ENCODE results near the gene IL11. TPM values are rescaled to one million over a fixed set of nuclear protein-coding genes. Genes with fewer than 3 reads are reported as not detected.

IL11 gene
- total and polyA plus RNA-seq, 2 donors (not counting 1 experiment from before 2014, with no cell fraction given) = 0.66 to 1.2 TPM

DNA sequence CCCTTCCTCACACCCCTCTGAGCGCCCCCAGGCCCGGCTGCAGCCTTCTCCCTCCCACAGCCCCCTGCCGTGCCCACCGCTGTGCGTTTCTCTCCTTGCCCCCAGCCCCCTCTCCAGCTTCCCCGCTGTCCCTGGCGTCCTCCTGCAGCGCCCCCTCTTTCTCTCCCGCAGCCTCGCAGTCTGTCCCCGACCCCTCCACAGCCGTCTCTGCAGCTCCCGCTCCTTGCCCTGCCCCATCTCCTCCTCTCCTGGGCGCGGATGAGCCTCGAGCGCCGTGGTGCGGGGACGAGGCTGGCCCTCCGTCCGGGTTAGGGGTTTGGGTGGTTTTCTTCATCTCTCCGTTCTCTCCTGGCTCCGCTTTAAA lies 29.5 kb downstream of the IL11 start:
- no peaks in the 10 kb centered on the region for H4K20me1 ChIP-seq (ENCODE audit: control insufficient read depth, extremely low read depth, insufficient read depth, low read length)
- peaks cover 11% of the 10 kb centered on the region for H3K4me1 ChIP-seq (ENCODE audit: control insufficient read depth, extremely low read depth, insufficient read depth, low read length)
- no peaks in the 10 kb centered on the region for H3K79me2 ChIP-seq (ENCODE audit: control insufficient read depth, insufficient read depth, low read length)
- TF ChIP-seq, protein P1, sequence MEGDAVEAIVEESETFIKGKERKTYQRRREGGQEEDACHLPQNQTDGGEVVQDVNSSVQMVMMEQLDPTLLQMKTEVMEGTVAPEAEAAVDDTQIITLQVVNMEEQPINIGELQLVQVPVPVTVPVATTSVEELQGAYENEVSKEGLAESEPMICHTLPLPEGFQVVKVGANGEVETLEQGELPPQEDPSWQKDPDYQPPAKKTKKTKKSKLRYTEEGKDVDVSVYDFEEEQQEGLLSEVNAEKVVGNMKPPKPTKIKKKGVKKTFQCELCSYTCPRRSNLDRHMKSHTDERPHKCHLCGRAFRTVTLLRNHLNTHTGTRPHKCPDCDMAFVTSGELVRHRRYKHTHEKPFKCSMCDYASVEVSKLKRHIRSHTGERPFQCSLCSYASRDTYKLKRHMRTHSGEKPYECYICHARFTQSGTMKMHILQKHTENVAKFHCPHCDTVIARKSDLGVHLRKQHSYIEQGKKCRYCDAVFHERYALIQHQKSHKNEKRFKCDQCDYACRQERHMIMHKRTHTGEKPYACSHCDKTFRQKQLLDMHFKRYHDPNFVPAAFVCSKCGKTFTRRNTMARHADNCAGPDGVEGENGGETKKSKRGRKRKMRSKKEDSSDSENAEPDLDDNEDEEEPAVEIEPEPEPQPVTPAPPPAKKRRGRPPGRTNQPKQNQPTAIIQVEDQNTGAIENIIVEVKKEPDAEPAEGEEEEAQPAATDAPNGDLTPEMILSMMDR (conservative IDR thresholded peaks at IDR 0.05 in 1 of 2, IDR thresholded peaks at IDR 0.05 in 1 of 2; ENCODE audit: low read depth in 1 of 2, low read length in 2 of 2) = no peak
- no peak for TF ChIP-seq EZH2 (IDR thresholded peaks at IDR 0.05; ENCODE audit: low read length, missing control alignments)
- peak overlapping the region; percentile 65 for H3K9ac ChIP-seq (ENCODE audit: insufficient read depth, low read length)
- DNase-seq (ENCODE audit: low read depth in 2 of 2) = no peak
- H3K9me3 ChIP-seq (ENCODE audit: control insufficient read depth, insufficient read depth, low read depth, low read length) = no peaks in the 10 kb centered on the region
- peak overlapping the region; percentile 94 for H3K4me2 ChIP-seq (ENCODE audit: extremely low read depth, insufficient read depth, low read length)
- no peak overlapping the region for H3K27ac ChIP-seq (ENCODE audit: insufficient read depth, low read length)
- H3K36me3 ChIP-seq (ENCODE audit: control insufficient read depth, insufficient read depth, low read length) = peaks cover 4% of the 10 kb centered on the region
- H2AFZ ChIP-seq (ENCODE audit: low read length) = no peak overlapping the region
- H3K4me3 ChIP-seq (replicated peaks in 1 of 4; ENCODE audit: control extremely low read depth in 1 of 4, insufficient read depth in 1 of 4, low read depth in 3 of 4, low read length in 4 of 4) = peak overlapping the region; percentile 70 to 80 (median 75)
- peaks cover 5% of the 10 kb centered on the region for H3K27me3 ChIP-seq (ENCODE audit: control insufficient read depth, insufficient read depth, low read length)

DNA sequence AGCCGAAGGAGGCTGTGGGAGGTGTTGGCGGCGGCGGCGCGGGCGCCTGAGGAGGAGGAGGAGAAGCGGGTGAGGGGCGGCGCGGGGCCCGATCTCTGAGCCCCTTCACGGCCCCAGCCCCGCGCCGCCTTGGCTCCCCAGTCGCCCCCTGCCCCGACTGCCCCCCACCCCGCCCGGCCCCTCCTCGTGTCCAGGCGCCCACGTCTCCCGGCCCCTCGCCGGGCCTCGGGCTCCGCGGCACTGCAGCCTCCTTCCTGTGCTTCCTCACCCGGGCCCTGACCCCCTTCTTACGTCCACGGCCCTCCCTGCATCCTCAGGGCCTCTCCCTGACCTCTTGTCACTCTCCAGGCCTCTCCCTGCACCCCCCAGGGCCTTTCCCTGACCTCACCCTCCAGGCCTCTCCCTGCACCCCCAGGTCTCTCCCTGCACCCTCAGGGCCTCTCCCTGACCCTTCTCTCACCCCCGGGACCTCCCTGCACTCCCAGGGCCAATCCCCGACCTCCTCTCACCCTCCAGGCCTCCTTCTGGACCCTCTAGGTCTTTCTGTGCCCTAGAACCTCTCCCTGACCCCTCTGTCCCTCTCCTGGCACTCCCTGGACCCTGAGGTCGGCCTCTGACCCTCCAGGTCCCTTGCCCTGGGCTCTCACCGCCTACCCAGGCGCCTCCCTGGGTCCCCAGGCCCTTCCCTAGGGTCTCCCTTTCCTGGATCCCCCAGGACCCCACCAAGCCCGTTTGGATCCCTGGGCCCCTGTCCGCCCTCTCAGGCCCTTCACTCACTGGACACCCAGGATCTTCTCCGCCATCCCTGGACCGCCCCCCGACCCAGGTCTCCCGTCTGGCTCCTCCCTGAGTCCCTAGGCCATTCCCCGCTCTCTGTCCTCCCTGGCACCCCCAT lies 30.1 kb downstream of the IL11 start:
- Histone ChIP-seq H3K27me3 (ENCODE audit: control insufficient read depth, insufficient read depth, low read length) (peaks cover 5% of the 10 kb centered on the region), H3K4me2 (ENCODE audit: extremely low read depth, insufficient read depth, low read length) (peak overlapping the region; percentile 94), H4K20me1 (ENCODE audit: control insufficient read depth, extremely low read depth, insufficient read depth, low read length) (no peaks in the 10 kb centered on the region), H3K79me2 (ENCODE audit: control insufficient read depth, insufficient read depth, low read length) (no peaks in the 10 kb centered on the region), H3K27ac (ENCODE audit: insufficient read depth, low read length) (peak overlapping the region; percentile 79), H3K4me1 (ENCODE audit: control insufficient read depth, extremely low read depth, insufficient read depth, low read length) (peaks cover 9% of the 10 kb centered on the region), H3K36me3 (ENCODE audit: control insufficient read depth, insufficient read depth, low read length) (peaks cover 4% of the 10 kb centered on the region), H3K9me3 (ENCODE audit: control insufficient read depth, insufficient read depth, low read depth, low read length) (no peaks in the 10 kb centered on the region), H3K9ac (ENCODE audit: insufficient read depth, low read length) (peak overlapping the region; percentile 65), H3K4me3 (replicated peaks in 1 of 4; ENCODE audit: control extremely low read depth in 1 of 4, insufficient read depth in 1 of 4, low read depth in 3 of 4, low read length in 4 of 4) (peak overlapping the region; percentile 70 to 80 (median 75)), H2AFZ (ENCODE audit: low read length) (no peak overlapping the region)
- TF ChIP-seq, protein P1 (conservative IDR thresholded peaks at IDR 0.05 in 1 of 2, IDR thresholded peaks at IDR 0.05 in 1 of 2; ENCODE audit: low read depth in 1 of 2, low read length in 2 of 2) = no peak
- TF ChIP-seq EZH2 (IDR thresholded peaks at IDR 0.05; ENCODE audit: low read length, missing control alignments) = no peak
- DNase-seq (ENCODE audit: low read depth in 2 of 2) = no peak

DNA sequence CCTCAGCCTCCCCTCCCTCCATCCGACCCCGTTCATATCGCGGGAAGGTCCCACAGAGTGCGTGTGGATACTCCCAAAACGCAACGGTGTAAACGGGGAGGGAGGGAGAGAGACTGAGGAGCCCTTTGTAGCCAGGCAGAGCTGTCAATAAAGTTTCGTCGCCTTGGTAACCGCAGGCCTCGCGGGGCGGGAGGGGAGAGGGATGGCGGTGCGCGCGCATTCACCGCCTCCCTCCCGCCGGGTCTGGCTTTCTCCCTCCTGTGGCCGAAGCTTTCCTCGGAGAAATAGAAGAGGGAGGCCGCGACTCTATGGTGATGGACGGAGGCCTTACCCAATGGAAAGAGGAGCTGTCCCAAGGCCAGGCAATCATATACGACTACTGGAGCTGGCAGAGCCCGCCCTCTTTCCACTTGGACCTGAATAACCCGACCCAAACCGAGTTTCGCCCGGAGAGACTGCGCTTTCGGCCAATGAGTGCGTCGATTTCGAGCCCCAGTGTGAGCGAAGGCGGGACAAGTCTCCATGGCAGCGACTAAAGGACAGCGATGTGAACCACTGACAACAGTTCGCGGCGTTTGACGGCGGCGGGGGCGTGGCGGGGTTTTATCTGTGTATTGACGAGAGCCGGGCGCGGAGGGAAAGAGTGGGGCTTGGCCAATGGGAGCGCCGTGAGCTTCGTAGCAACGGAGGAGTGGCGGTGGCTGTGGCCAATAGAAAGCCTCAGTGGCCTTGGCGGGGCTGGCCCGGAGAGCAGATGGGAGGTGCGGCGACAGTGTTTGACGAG lies 31.0 kb downstream of the IL11 start, which contains the start of gene KMT5C:
KMT5C (plus strand) TSS at position 772 of the 784 bp plus-strand sequence. CDS start 2,061 bp downstream, outside the sequence.
- peaks cover 4% of the 10 kb centered on the region for H3K36me3 ChIP-seq (ENCODE audit: control insufficient read depth, insufficient read depth, low read length)
- H3K27me3 ChIP-seq (ENCODE audit: control insufficient read depth, insufficient read depth, low read length) = peaks cover 5% of the 10 kb centered on the region
- no peaks in the 10 kb centered on the region for H3K79me2 ChIP-seq (ENCODE audit: control insufficient read depth, insufficient read depth, low read length)
- peak; percentile 100 for DNase-seq (ENCODE audit: low read depth in 2 of 2)
- H3K9me3 ChIP-seq (ENCODE audit: control insufficient read depth, insufficient read depth, low read depth, low read length) = no peaks in the 10 kb centered on the region
- peaks cover 9% of the 10 kb centered on the region for H3K4me1 ChIP-seq (ENCODE audit: control insufficient read depth, extremely low read depth, insufficient read depth, low read length)
- peak within 1 kb of the TSS; percentile 73 to 80 (median 76) for H3K4me3 ChIP-seq (replicated peaks in 1 of 4; ENCODE audit: control extremely low read depth in 1 of 4, insufficient read depth in 1 of 4, low read depth in 3 of 4, low read length in 4 of 4)
- TF ChIP-seq, protein P1 (conservative IDR thresholded peaks at IDR 0.05 in 1 of 2, IDR thresholded peaks at IDR 0.05 in 1 of 2; ENCODE audit: low read depth in 1 of 2, low read length in 2 of 2) = peak; percentile 29 to 34
- TF ChIP-seq EZH2 (IDR thresholded peaks at IDR 0.05; ENCODE audit: low read length, missing control alignments) = no peak
- peak within 1 kb of the TSS; percentile 89 for H3K27ac ChIP-seq (ENCODE audit: insufficient read depth, low read length)
- peak within 1 kb of the TSS; percentile 94 for H3K4me2 ChIP-seq (ENCODE audit: extremely low read depth, insufficient read depth, low read length)
- peak within 1 kb of the TSS; percentile 46 for H2AFZ ChIP-seq (ENCODE audit: low read length)
- H4K20me1 ChIP-seq (ENCODE audit: control insufficient read depth, extremely low read depth, insufficient read depth, low read length) = no peaks in the 10 kb centered on the region
- peak within 1 kb of the TSS; percentile 68 for H3K9ac ChIP-seq (ENCODE audit: insufficient read depth, low read length)

All from fibroblast of lung (primary cell).